Skeletal muscle tissue (tissue), 4 donors: ENCODE results near the gene HPS1. TPM values are rescaled to one million over a fixed set of nuclear protein-coding genes. Genes with fewer than 3 reads are reported as not detected.

Source experiments
- H3K27ac ChIP-seq: one replicate; pipeline ENCODE4 v1.7.0; 2013; ENCODE audit warnings: mild to moderate bottlenecking, low read depth, low read length, inconsistent platforms
- H3K27me3 ChIP-seq, 3 donors: one replicate each; pipeline ENCODE4 v1.7.0; 2013; ENCODE audit warnings: low read length in 3 of 3; ENCODE audit not compliant: control insufficient read depth in 3 of 3, insufficient read depth in 3 of 3
- H3K36me3 ChIP-seq, 3 donors: one replicate each; pipeline ENCODE4 v1.7.0; 2013; ENCODE audit warnings: low read length in 3 of 3; ENCODE audit not compliant: control insufficient read depth in 3 of 3, insufficient read depth in 3 of 3
- H3K4me1 ChIP-seq, 3 donors: one replicate each; pipeline ENCODE4 v1.7.0; 2013; ENCODE audit warnings: low read length in 3 of 3, mild to moderate bottlenecking in 3 of 3; ENCODE audit not compliant: control insufficient read depth in 3 of 3, insufficient read depth in 3 of 3
- H3K4me3 ChIP-seq, 3 donors: one replicate each; pipeline ENCODE4 v1.7.0; 2013; ENCODE audit warnings: low read length in 3 of 3
- H3K9ac ChIP-seq, 3 donors: one replicate each; pipeline ENCODE4 v1.7.0; 2013; ENCODE audit warnings: low read length in 3 of 3, mild to moderate bottlenecking in 3 of 3, moderate library complexity in 2 of 3, low read depth in 1 of 3
- H3K9me3 ChIP-seq, 3 donors: one replicate each; pipeline ENCODE4 v1.7.0; 2013; ENCODE audit warnings: low read length in 3 of 3; ENCODE audit not compliant: control insufficient read depth in 3 of 3
- total RNA-seq: library from RNA; depleted of rRNA; stranded (reverse); fragments of >200 nt; gene quantifications from one replicate; pipeline ENCODE4 v1.2.3, GENCODE V29; 2014
- donor health status: Osteomylitis.

HPS1 gene
- total RNA-seq, 1 donor from 2014 or later = 8.9 TPM

DNA sequence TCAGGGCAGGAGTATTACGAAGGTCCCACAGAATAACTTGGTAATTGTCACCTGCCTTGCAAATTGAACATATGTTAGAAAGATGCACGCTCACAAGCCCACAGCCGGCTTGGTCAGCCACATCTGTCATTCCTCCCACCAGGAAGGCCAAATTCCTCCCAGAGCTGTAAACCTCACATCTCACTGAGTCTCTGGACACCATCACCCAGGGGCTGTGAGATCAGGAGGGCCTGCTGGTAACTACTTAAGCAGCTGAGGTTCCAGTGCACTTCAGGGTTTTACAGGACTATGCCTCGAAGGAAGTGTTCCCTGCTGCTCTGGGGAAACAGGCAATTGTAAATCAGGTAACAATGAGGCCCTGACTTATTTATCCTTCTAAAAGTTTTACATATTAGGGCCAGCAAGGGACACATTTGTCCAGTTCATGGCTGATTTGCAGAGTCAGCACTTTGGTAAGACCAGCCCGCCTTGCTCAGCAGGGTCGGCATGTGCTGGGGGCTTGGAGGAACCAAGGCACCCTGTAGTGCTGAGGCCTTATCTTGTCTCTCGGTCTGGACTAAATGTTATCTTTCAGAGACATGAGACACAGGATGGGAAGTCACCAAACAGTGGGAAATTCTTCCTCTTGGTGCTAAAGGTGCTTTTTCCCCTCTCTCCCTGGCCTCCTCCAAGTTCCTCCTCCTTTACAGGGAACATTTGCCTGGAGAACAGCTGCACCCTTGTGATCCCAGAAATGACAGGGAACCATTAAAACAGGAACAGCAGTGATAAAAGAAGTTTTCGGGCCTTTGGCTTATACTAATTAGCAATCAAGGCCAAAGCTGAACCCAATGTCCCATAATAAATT is 66.0 kb downstream of the HPS1 start:
- Histone ChIP-seq H3K27me3 (no peaks in the 10 kb centered on the region), H3K27ac (no peak overlapping the region), H3K4me1 (peaks cover 0 to 9% (median 5%) of the 10 kb centered on the region in 3 donors), H3K9me3 (peaks cover 0 to 5% (median 3%) of the 10 kb centered on the region in 3 donors), H3K36me3 (peaks cover 6 to 10% (median 8%) of the 10 kb centered on the region in 3 donors), H3K4me3 (no peak overlapping the region), H3K9ac (no peak overlapping the region)

DNA sequence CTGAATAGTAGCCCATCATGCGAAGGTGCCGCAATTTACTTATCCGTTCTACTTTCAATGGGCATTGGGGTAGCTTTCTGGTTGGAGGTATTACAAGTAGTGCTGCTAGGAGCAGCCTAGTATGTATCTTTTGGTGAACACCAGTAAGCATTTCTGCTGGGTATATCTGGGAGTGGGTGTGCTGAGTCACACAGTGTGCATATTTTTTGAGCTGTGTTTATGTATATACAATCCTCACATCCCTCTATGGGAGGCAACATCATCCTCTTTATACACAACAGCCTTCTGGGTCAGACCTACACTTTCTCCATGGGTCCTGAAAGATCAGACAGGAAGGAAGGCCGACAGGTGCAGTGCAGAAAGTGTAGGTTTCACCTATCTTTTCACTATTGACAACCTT is 68.0 kb downstream of the HPS1 start:
- H3K27me3 ChIP-seq = no peaks in the 10 kb centered on the region
- H3K4me1 ChIP-seq = peaks cover 0 to 9% (median 8%) of the 10 kb centered on the region in 3 donors
- H3K4me3 ChIP-seq = no peak overlapping the region
- H3K9ac ChIP-seq = no peak overlapping the region
- H3K36me3 ChIP-seq = peaks cover 4 to 7% (median 4%) of the 10 kb centered on the region in 3 donors
- H3K27ac ChIP-seq = no peak overlapping the region
- peaks cover 0 to 5% (median 3%) of the 10 kb centered on the region in 3 donors for H3K9me3 ChIP-seq

DNA sequence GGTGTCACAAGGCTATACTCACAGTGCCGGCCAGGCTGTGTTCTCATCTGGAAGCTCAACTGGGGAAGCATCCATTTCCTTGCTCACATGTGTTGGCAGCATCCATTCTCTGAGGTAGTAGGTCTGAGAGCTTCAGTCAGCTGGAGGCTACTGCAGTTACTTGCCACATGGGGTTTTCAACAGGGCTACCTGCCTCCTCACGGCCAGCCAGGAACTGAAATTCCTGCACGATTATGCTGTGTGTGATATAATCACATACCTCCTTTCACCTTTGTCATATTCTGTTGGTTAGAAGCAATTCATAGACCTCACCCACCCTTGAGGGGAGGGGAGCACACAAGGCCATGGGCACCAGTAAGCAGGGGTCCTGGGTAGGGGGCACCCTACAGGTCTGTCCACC is 69.2 kb downstream of the HPS1 start:
- Histone ChIP-seq H3K9ac (no peak overlapping the region), H3K27ac (no peak overlapping the region), H3K4me3 (no peak overlapping the region), H3K27me3 (no peaks in the 10 kb centered on the region), H3K9me3 (peaks cover 0 to 5% (median 3%) of the 10 kb centered on the region in 3 donors), H3K4me1 (peaks cover 0 to 9% (median 8%) of the 10 kb centered on the region in 3 donors), H3K36me3 (peaks cover 0 to 3% (median 0%) of the 10 kb centered on the region in 3 donors)

DNA sequence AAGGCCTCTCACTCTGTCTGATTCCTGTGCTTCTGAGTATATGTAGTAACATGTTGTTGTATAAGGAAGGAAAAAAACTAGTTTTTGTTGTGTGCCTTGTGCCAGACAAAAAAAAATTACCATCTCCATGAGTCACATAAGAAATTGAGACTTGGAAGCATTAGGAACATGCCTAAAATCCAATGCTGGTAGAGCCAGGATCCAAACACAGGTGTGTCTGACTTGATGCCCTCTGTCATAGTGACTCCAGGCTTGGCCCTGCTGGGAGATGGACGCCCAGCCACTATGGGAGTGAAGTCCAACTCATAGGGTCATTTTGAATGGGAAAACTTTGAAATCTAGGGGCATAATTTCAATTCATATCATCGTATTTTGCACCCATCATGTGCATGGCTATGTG is 69.7 kb downstream of the HPS1 start:
- no peak overlapping the region for H3K4me3 ChIP-seq
- peaks cover 0 to 9% (median 8%) of the 10 kb centered on the region in 3 donors for H3K4me1 ChIP-seq
- peaks cover 0 to 5% (median 3%) of the 10 kb centered on the region in 3 donors for H3K9me3 ChIP-seq
- no peaks in the 10 kb centered on the region for H3K27me3 ChIP-seq
- H3K27ac ChIP-seq = no peak overlapping the region
- no peak overlapping the region for H3K9ac ChIP-seq
- no peaks in the 10 kb centered on the region for H3K36me3 ChIP-seq

DNA sequence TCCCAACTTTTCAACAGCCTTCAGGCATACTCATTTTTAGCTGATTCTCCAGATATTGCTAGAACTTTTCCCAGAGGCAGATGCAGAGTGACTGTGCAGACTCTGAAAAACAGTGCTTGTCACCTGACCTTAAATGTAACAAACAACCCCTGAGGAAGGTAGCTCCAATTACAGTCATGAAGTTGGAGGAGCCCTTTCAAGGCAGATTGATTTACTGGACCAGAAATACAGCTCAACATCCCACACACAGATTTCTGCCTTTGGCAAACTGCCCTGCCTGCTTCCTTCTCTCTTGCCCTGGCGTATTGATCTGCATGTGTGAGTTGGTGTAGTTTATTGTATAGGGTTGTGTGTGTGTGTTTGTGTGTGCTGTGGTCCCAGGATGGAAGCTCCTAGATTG is 70.2 kb downstream of the HPS1 start:
- no peak overlapping the region for H3K9ac ChIP-seq
- H3K4me3 ChIP-seq = no peak overlapping the region
- H3K36me3 ChIP-seq = no peaks in the 10 kb centered on the region
- no peak overlapping the region for H3K27ac ChIP-seq
- H3K4me1 ChIP-seq = peaks cover 0 to 9% (median 8%) of the 10 kb centered on the region in 3 donors
- peaks cover 0 to 5% (median 3%) of the 10 kb centered on the region in 3 donors for H3K9me3 ChIP-seq
- H3K27me3 ChIP-seq = no peaks in the 10 kb centered on the region

DNA sequence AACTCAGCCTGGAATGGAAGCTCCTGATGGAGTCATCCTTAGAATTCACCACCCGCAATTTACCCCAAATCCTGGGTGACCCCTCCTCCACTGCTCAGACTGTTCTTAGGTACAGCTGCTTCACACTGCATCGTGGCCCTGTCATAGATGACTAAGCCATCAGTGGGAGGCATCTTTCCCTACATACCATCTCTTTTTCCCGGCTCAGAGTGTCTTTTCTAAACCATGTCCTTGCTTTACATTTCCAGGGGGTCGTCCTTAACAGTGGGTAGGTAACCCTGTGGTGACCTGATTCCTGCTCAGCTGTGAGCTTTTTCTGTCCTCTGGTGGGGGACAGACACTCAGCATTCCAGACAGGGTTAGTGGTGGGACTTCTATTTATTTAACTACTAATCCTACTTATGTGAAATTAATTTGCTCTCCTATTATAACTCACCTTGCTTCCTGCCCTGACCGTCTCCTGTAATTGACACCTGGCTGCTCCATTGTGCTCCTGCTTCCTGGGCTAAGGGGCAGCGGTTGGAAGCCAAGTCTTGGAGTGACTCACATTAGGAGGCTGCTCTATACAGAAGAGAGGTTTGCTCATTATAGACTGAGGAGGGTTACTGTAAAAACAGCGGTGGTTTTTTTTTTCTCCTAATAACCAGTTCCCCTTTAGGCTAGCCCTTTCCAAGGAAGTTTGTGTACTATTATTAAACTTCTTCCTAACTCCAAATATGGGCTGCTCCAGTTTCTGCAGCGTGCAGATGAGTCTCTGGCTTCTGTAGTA is 72.3 kb downstream of the HPS1 start:
- Histone ChIP-seq H3K9ac (no peak overlapping the region), H3K4me1 (peaks cover 0 to 9% (median 8%) of the 10 kb centered on the region in 3 donors), H3K4me3 (no peak overlapping the region), H3K27me3 (no peaks in the 10 kb centered on the region), H3K9me3 (peaks cover 0 to 5% (median 3%) of the 10 kb centered on the region in 3 donors), H3K27ac (no peak overlapping the region), H3K36me3 (no peaks in the 10 kb centered on the region)

DNA sequence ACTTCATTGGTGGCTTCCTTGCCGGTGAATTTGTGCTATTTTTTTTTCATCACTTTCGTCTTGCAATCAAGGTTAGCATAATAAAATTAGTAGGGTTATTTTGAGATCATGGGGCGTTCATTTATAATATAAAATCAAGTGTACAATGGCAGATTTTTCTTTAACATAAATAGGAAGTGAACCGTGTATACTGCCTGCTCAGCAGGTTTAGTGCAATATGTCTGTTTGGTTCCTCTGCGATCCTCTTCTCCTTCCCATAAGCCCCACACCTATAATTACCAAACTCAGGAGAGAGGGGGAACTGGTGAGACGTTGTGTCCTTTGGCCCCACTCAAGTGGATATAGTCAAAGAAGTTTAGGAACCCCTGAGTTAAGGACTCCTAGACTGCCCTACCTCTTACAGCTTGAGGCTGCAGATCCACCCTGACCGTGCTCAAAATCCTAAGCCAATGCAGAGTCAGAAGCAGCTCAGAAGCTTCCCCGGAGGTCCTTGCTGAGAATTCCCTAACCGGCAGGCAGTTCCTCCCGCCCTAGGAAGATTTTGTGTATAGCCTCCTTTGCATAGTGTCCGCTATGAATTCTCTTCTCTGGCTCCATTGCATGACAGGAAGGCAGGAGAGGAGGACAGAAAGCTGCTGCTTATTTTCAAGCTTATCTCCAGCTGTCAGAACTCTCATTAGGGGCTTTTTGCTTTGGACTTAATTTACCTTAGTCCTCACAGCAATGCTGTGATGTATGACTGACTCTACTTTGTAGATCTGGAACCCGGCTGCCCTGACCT is 73.3 kb downstream of the HPS1 start:
- H3K27ac ChIP-seq = no peak overlapping the region
- peaks cover 0 to 5% (median 3%) of the 10 kb centered on the region in 3 donors for H3K9me3 ChIP-seq
- H3K9ac ChIP-seq = no peak overlapping the region
- H3K4me3 ChIP-seq = no peak overlapping the region
- H3K27me3 ChIP-seq = no peaks in the 10 kb centered on the region
- H3K36me3 ChIP-seq = no peaks in the 10 kb centered on the region
- peaks cover 0 to 9% (median 8%) of the 10 kb centered on the region in 3 donors for H3K4me1 ChIP-seq

DNA sequence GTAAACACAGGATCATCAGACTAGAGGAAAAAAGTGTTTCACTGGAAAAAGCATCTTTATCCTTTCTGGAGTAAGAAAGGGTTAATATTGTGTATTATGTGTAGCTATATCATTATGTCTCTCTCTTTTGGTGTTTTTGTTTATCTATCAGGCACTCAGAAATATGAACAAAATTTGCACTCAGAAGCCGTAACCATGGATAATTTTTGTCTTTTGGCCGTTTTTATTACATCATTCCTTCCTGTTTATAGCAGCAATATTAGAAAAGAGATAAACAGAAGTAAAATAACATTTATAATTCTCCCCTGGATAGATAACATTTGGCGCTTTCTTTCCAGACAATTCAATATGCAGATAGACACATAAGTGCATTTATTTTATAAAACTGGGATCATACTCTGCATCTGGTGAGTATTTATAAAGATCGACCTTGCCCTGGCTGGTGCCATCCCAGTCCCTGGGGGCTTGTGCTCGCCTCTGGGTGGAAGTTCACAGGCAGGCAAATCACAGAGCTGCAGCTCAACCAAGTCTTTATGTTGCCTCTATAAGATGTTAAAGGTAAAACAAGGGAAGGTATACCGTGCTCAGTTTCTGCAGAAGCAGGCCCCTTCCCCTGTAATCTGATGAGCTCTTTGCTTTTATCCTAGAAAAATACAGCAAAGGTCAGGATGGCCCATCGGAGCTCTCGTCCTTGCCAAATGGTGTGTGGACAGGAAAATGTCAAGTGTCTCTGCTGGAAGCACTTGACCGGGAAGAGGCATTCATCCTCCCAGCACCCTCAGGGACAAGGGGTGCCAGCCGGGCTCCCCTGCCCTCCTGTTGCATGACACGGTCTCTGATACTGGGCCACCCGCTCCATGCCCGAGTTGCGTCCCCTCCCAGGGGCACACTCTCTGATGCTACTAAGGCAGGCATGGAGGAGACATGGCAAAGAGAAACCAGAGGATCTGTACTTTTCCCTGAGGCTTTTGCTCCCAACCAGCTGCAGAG is 75.6 kb downstream of the HPS1 start:
- Histone ChIP-seq H3K9me3 (no peaks in the 10 kb centered on the region), H3K4me3 (no peak overlapping the region)

DNA sequence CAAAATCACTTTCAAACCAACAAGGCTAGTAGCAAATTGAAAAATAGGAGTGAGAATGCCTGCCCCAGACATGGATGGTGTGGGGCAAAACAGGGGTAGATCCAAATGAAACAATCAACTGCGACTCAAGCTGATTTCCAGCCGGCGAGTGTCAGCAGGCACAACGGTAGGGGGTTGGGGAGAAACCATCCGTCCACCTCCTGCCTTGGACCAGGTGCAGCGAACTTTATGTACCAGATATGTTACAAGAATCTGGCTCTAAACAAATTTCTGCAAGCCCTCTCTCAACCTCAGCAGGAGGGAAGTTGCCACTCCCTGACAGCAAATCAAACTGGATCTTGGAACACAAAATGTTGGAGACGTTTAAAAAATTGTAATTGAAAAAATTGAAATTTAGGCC is 76.9 kb downstream of the HPS1 start:
- peaks cover 0 to 4% (median 0%) of the 10 kb centered on the region in 3 donors for H3K4me1 ChIP-seq
- no peak overlapping the region for H3K4me3 ChIP-seq
- no peaks in the 10 kb centered on the region for H3K27me3 ChIP-seq
- H3K27ac ChIP-seq = no peak overlapping the region
- no peaks in the 10 kb centered on the region for H3K36me3 ChIP-seq
- H3K9me3 ChIP-seq = no peaks in the 10 kb centered on the region
- no peak overlapping the region for H3K9ac ChIP-seq

More for the DNA sequence above, 75.6 kb downstream of the HPS1 start:
- Histone ChIP-seq H3K27me3 (no peaks in the 10 kb centered on the region), H3K36me3 (no peaks in the 10 kb centered on the region), H3K4me1 (peaks cover 0 to 4% (median 0%) of the 10 kb centered on the region in 3 donors), H3K27ac (no peak overlapping the region), H3K9ac (no peak overlapping the region)
